Adrenal gland (tissue), 12 donors: Measurements from ENCODE around the gene HPN. TPM values are rescaled to one million over a fixed set of nuclear protein-coding genes. Genes with fewer than 3 reads are reported as not detected.

Experiments
- DNase-seq, 7 donors: peaks; one replicate each; pipeline ENCODE4 v3.0.0-alpha.2; 2019 to 2020
- H3K27ac ChIP-seq, 5 donors: fragments of 200-600 bp; sonication (generic) in 4 of 5; 1 replicate in 3 of 5; 2 replicates in 2 of 5; pipeline versions ENCODE4 v1.5.1 to v1.8.0; 2016 to 2020; ENCODE audit warnings: mild to moderate bottlenecking in 1 of 5
- H3K27me3 ChIP-seq: fragments of 200-600 bp; 2 replicates; pipeline ENCODE4 v1.8.0; 2021
- H3K36me3 ChIP-seq, 2 donors: fragments of 200-600 bp; replicated peaks in 1 of 2; 1 replicate in 1 of 2; 2 replicates in 1 of 2; pipeline versions ENCODE4 v1.5.1 to v1.8.0; 2018 to 2022
- H3K4me1 ChIP-seq, 2 donors: fragments of 200-600 bp; replicated peaks in 1 of 2; 1 replicate in 1 of 2; 2 replicates in 1 of 2; pipeline versions ENCODE4 v1.5.1 to v1.8.0; 2018 to 2021
- H3K4me3 ChIP-seq, 4 donors: fragments of 200-600 bp; sonication (generic) in 3 of 4; one replicate each; pipeline ENCODE4 v1.5.1; 2016 to 2018
- H3K9me3 ChIP-seq, 3 donors: fragments of 200-600 bp; sonication (generic) in 1 of 3; replicated peaks in 1 of 3; 1 replicate in 2 of 3; 2 replicates in 1 of 3; pipeline versions ENCODE4 v1.5.1 to v1.8.0; 2016 to 2021
- CTCF ChIP-seq, 6 experiments: fragments of 450-650 bp in 4 of 6; fragments of 200-600 bp in 2 of 6; sonication (generic) in 1 of 6; IDR thresholded peaks; 1 replicate in 5 of 6; 2 replicates in 1 of 6; pipeline versions ENCODE4 v1.5.1 to v1.8.0; 2016 to 2021; ENCODE audit warnings: antibody characterized with exemption in 6 of 6, mild to moderate bottlenecking in 2 of 6, moderate library complexity in 1 of 6
- POLR2A ChIP-seq, 2 donors: fragments of 450-650 bp; IDR thresholded peaks; one replicate each; pipeline ENCODE4 v1.6.1; 2017; ENCODE audit warnings: antibody characterized with exemption in 2 of 2, mild to moderate bottlenecking in 2 of 2, moderate library complexity in 1 of 2
- WGBS, 4 donors: extraction: QIAGEN DNeasy Blood & Tissue Kit in 2 of 4; methylation state at CpG; one replicate each; pipeline versions ENCODE4 v1.1.5 to v1.1.7; 2013 to 2017; 5-methylcytosine and 5-hydroxymethylcytosine counted together
- intact Hi-C, 2 donors: fragments of 100-400 bp; cut with DNase I; formaldehyde crosslinking; loops; one replicate each; pipeline versions ENCODE4 v1.14.1 to v1.15.0; 2022 to 2023
- polyA plus RNA-seq, 3 donors: library from polyadenylated mRNA; stranded (reverse); fragments of 200-250 nt in 2 of 3; fragments of 350-450 nt in 1 of 3; fragmentation: Illumina TruSeq in 1 of 3; extraction: RNeasy Lipid Tissue Mini Kit (QIAGEN cat#74804) in 1 of 3; gene quantifications; one replicate each; pipeline ENCODE4 v1.2.3, GENCODE V29; 2013 to 2014
- total RNA-seq, 9 donors: library from RNA; depleted of rRNA in 4 of 9; stranded (reverse); fragments of >200 nt in 4 of 9; fragments of 120-200 nt in 1 of 9; fragmentation: NEBNext Ultra II Directional in 1 of 9; extraction: Animal tissue kit (Norgen Biotek cat#: 25700) in 1 of 9; gene quantifications; one replicate each; pipeline versions ENCODE4 v1.1.0 to v1.2.4, GENCODE V29; 2013 to 2023
- donor health status: healthy with polysubstance abuse.
- donor health status: Bipolar disorder and iron deficiency.
- donor health status: DM: yes; HTN: yes; CAD: no.
- donor health status: DM: no; HTN: no; CAD: no.
- donor health status: DM: no; HTN: no; CAD: no.
- donor health status: DM: yes; HTN: yes; CAD: no.

Gene HPN
- total and polyA plus RNA-seq, 12 donors = 0.20 to 2.6 (median 0.88) TPM; not detected in 2

- H3K27ac ChIP-seq = no peak overlapping the region
- H3K4me1 ChIP-seq = no peaks in the 10 kb centered on the region
- H3K27me3 ChIP-seq = no peaks in the 10 kb centered on the region
- DNase-seq = no peak
- WGBS, 4 donors = 72 to 88% (median 78%) methylated on average over 9 to 15 of the region's 15 CpGs
- no peaks in the 10 kb centered on the region for H3K36me3 ChIP-seq
- H3K9me3 ChIP-seq = no peaks in the 10 kb centered on the region
- no peak overlapping the region for H3K4me3 ChIP-seq
- TF ChIP-seq CTCF (IDR thresholded peaks at IDR 0.05) (no peak), POLR2A (IDR thresholded peaks at IDR 0.05) (no peak)
- intact Hi-C loops = no loop called here
Measured at GRCh38 chr19:35112995-35113688, 71.6 kb downstream of the HPN start.

GRCh38 chr19:35114353-35115176 lies 73.0 kb downstream of the HPN start:
- no peaks in the 10 kb centered on the region for H3K9me3 ChIP-seq
- H3K27me3 ChIP-seq = no peaks in the 10 kb centered on the region
- no peak overlapping the region for H3K27ac ChIP-seq
- intact Hi-C loops = no loop called here
- DNase-seq = peak in 6 of 7 donors; percentile 36 to 66 (median 52)
- H3K4me1 ChIP-seq = peaks cover 0 to 7% of the 10 kb centered on the region in 2 donors
- 9 to 12% (median 11%) methylated on average over 22 to 23 of the region's 23 CpGs for WGBS, 4 donors
- no peaks in the 10 kb centered on the region for H3K36me3 ChIP-seq
- H3K4me3 ChIP-seq = no peak overlapping the region
- TF ChIP-seq POLR2A (IDR thresholded peaks at IDR 0.05) (no peak), CTCF (IDR thresholded peaks at IDR 0.05) (peak; percentile 65 to 93 (median 84))

- H3K9me3 ChIP-seq = no peaks in the 10 kb centered on the region
- peaks cover 0 to 14% of the 10 kb centered on the region in 2 donors for H3K4me1 ChIP-seq
- no peak for DNase-seq
- H3K27me3 ChIP-seq = no peaks in the 10 kb centered on the region
- no peak within 1 kb of the TSS for H3K27ac ChIP-seq
- no peak within 1 kb of the TSS for H3K4me3 ChIP-seq
- WGBS, 4 donors = 58 to 68% (median 61%) methylated on average over 6 to 14 of the region's 14 CpGs
- TF ChIP-seq CTCF (IDR thresholded peaks at IDR 0.05) (no peak), POLR2A (IDR thresholded peaks at IDR 0.05) (no peak)
- no peaks in the 10 kb centered on the region for H3K36me3 ChIP-seq
- intact Hi-C loops = no loop called here
Measured at GRCh38 chr19:35115177-35115951, 73.8 kb downstream of the HPN start, which contains the start of gene FXYD3. FXYD3 (plus strand) TSS chr19:35115823; CDS start chr19:35119377, 3,554 bp downstream.

Other genes starting within 250 kb of the HPN start
- 1 to 10 TPM; 2.1 to 5.6 (median 3.6) TPM for gene ZNF30, start 114.8 kb upstream of the HPN start, total RNA-seq
- gene ZNF30, start 114.8 kb upstream of the HPN start, polyA plus RNA-seq = 1 to 10 TPM; 2.8 to 5.3 (median 3.6) TPM
- 1 to 10 TPM; 3.3 to 8.4 (median 6.8) TPM for gene ZNF792, start 77.5 kb upstream of the HPN start, total RNA-seq
- gene ZNF792, start 77.5 kb upstream of the HPN start, polyA plus RNA-seq = 1 to 10 TPM in 1 of 3 donors, under 1 TPM in 2; 0.61 to 2.1 (median 0.97) TPM
- gene GRAMD1A, start 41.4 kb upstream of the HPN start, total RNA-seq = 100 to 1,000 TPM in 1 of 9 donors, 10 to 100 TPM in 8; 31.2 to 101 (median 79.4) TPM
- gene GRAMD1A, start 41.4 kb upstream of the HPN start, polyA plus RNA-seq = 100 to 1,000 TPM in 1 of 3 donors, 10 to 100 TPM in 2; 41.5 to 125 (median 74.9) TPM
- gene SCN1B, start 11.3 kb upstream of the HPN start, total RNA-seq = 10 to 100 TPM in 6 of 9 donors, 1 to 10 TPM in 2, under 1 TPM in 1; 0.83 to 34.5 (median 15.7) TPM
- 10 to 100 TPM in 2 of 3 donors, 1 to 10 TPM in 1; 4.4 to 13.2 (median 11.6) TPM for gene SCN1B, start 11.3 kb upstream of the HPN start, polyA plus RNA-seq
- 1 to 10 TPM in 2 of 9 donors, under 1 TPM in 3, not detected in 4; 0.34 to 4.6 (median 0.75) TPM for gene FXYD3, start 74.1 kb downstream of the HPN start, total RNA-seq
- gene FXYD3, start 74.1 kb downstream of the HPN start, polyA plus RNA-seq = 1 to 10 TPM in 2 of 3 donors, under 1 TPM in 1; 0.35 to 4.0 (median 4.0) TPM
- 1 to 10 TPM in 6 of 9 donors, under 1 TPM in 3; 0.17 to 4.4 (median 1.0) TPM for gene LGI4, start 93.3 kb downstream of the HPN start, total RNA-seq
- gene LGI4, start 93.3 kb downstream of the HPN start, polyA plus RNA-seq = 10 to 100 TPM in 2 of 3 donors, 1 to 10 TPM in 1; 1.8 to 22.4 (median 19.5) TPM
- 10 to 100 TPM in 3 of 9 donors, 1 to 10 TPM in 5, not detected in 1; 2.0 to 16.1 (median 6.6) TPM for gene FXYD1, start 97.1 kb downstream of the HPN start, total RNA-seq
- gene FXYD1, start 97.1 kb downstream of the HPN start, polyA plus RNA-seq = 10 to 100 TPM in 2 of 3 donors, 1 to 10 TPM in 1; 5.5 to 58.6 (median 45.7) TPM
- gene FXYD7, start 101.5 kb downstream of the HPN start, total RNA-seq = under 1 TPM in 1 of 9 donors, not detected in 8; 0.39 TPM
- gene FXYD7, start 101.5 kb downstream of the HPN start, polyA plus RNA-seq = under 1 TPM in 2 of 3 donors, not detected in 1; 0.64 to 0.67 TPM
- 10 to 100 TPM in 8 of 9 donors, 1 to 10 TPM in 1; 4.2 to 68.4 (median 30.4) TPM for gene FXYD5, start 113.0 kb downstream of the HPN start, total RNA-seq
- 100 to 1,000 TPM in 1 of 3 donors, 10 to 100 TPM in 2; 34.6 to 123 (median 84.2) TPM for gene FXYD5, start 113.0 kb downstream of the HPN start, polyA plus RNA-seq
- under 1 TPM in 2 of 9 donors, not detected in 7; 0.06 to 0.18 TPM for gene FAM187B, start 187.0 kb downstream of the HPN start, total RNA-seq
- gene FAM187B, start 187.0 kb downstream of the HPN start, polyA plus RNA-seq = under 1 TPM in 2 of 3 donors, not detected in 1; 0.13 to 0.48 TPM
- 100 to 1,000 TPM in 1 of 9 donors, 10 to 100 TPM in 8; 30.2 to 106 (median 54.7) TPM for gene LSR, start 207.3 kb downstream of the HPN start, total RNA-seq
- gene LSR, start 207.3 kb downstream of the HPN start, polyA plus RNA-seq = 10 to 100 TPM in 2 of 3 donors, 1 to 10 TPM in 1; 8.2 to 87.8 (median 62.7) TPM
- 100 to 1,000 TPM in 8 of 9 donors, 10 to 100 TPM in 1; 50.6 to 220 (median 145) TPM for gene USF2, start 227.2 kb downstream of the HPN start, total RNA-seq
- gene USF2, start 227.2 kb downstream of the HPN start, polyA plus RNA-seq = 100 to 1,000 TPM; 116 to 302 (median 169) TPM
- 1 to 10 TPM in 2 of 9 donors, under 1 TPM in 3, not detected in 4; 0.57 to 1.7 (median 0.90) TPM for gene HAMP, start 240.8 kb downstream of the HPN start, total RNA-seq
- gene HAMP, start 240.8 kb downstream of the HPN start, polyA plus RNA-seq = 1 to 10 TPM in 2 of 3 donors, under 1 TPM in 1; 0.84 to 9.3 (median 1.5) TPM